CD8-positive, alpha-beta memory T cell (primary cell): Measurements from ENCODE around the gene COL2A1. TPM values are rescaled to one million over a fixed set of nuclear protein-coding genes. Genes with fewer than 3 reads are reported as not detected.

ENCODE experiments used
- CTCF ChIA-PET: fragments of 350-600 bp; sonication (Branson Sonifier 250); formaldehyde crosslinking; loops from one replicate; lab custom pipeline; 2021; ENCODE audit warnings: antibody characterized with exemption; lab: Charles Lee
- POLR2A ChIA-PET: fragments of 350-600 bp; sonication (Branson Sonifier 250); formaldehyde crosslinking; loops from one replicate; lab custom pipeline; 2021; ENCODE audit warnings: antibody characterized with exemption; lab: Charles Lee
- DNase-seq, 5 donors: peaks; one replicate each; pipeline versions ENCODE4 v3.0.0 to v3.0.0-alpha.2; 2020 to 2022; ENCODE audit warnings: mixed read lengths in 1 of 5
- H3K27ac ChIP-seq: one replicate; pipeline ENCODE4 v1.7.0; 2013; ENCODE audit warnings: low read depth, mild to moderate bottlenecking, low read length, moderate library complexity
- H3K27me3 ChIP-seq: 2 replicates; pipeline ENCODE4 v1.7.0; 2013; ENCODE audit warnings: low read length, mild to moderate bottlenecking; ENCODE audit not compliant: insufficient read depth, poor library complexity, severe bottlenecking
- H3K36me3 ChIP-seq: 2 replicates; pipeline ENCODE4 v1.7.0; 2013; ENCODE audit warnings: mild to moderate bottlenecking, low read length, moderate library complexity; ENCODE audit not compliant: insufficient read depth
- H3K4me1 ChIP-seq: 2 replicates; pipeline ENCODE4 v1.7.0; 2013; ENCODE audit warnings: mild to moderate bottlenecking, low read length, moderate library complexity; ENCODE audit not compliant: insufficient read depth
- H3K4me3 ChIP-seq: 2 replicates; pipeline ENCODE4 v1.7.0; 2013; ENCODE audit warnings: mild to moderate bottlenecking, low read length
- H3K9me3 ChIP-seq: 2 replicates; pipeline ENCODE4 v1.7.0; 2013; ENCODE audit warnings: mild to moderate bottlenecking, low read length
- H3K27ac Mint-ChIP-seq, 8 donors: one replicate each; pipeline ENCODE4 v1.8.0; 2020 to 2021; ENCODE audit warnings: mixed read lengths in 8 of 8, mild to moderate bottlenecking in 6 of 8, inconsistent platforms in 3 of 8, moderate library complexity in 3 of 8
- H3K27me3 Mint-ChIP-seq, 2 donors: one replicate each; pipeline ENCODE4 v1.8.0; 2020 to 2021; ENCODE audit warnings: mixed read lengths in 2 of 2, mild to moderate bottlenecking in 1 of 2, moderate library complexity in 1 of 2
- H3K36me3 Mint-ChIP-seq, 3 donors: one replicate each; pipeline ENCODE4 v1.8.0; 2020 to 2021; ENCODE audit warnings: mixed read lengths in 3 of 3, inconsistent platforms in 1 of 3, mild to moderate bottlenecking in 1 of 3
- H3K4me1 Mint-ChIP-seq, 3 donors: one replicate each; pipeline ENCODE4 v1.8.0; 2020 to 2021; ENCODE audit warnings: mixed read lengths in 3 of 3, inconsistent platforms in 1 of 3, mild to moderate bottlenecking in 1 of 3
- H3K4me3 Mint-ChIP-seq, 7 donors: one replicate each; pipeline ENCODE4 v1.8.0; 2020 to 2021; ENCODE audit warnings: mixed read lengths in 7 of 7, mild to moderate bottlenecking in 6 of 7, moderate library complexity in 4 of 7, inconsistent platforms in 2 of 7
- H3K9me3 Mint-ChIP-seq, 5 donors: one replicate each; pipeline ENCODE4 v1.8.0; 2020 to 2022; ENCODE audit warnings: mixed read lengths in 5 of 5, mild to moderate bottlenecking in 3 of 5, moderate library complexity in 2 of 5, inconsistent platforms in 1 of 5
- polyA plus RNA-seq: library from polyadenylated mRNA; unstranded; fragments of 300-500 nt; fragmentation: Illumina TruSeq; gene quantifications from one replicate; pipeline ENCODE4 v1.2.3, GENCODE V29; 2021
- total RNA-seq, 2 experiments: library from RNA; stranded (reverse); gene quantifications; one replicate each; pipeline ENCODE4 v1.2.3, GENCODE V29; 2021

Gene COL2A1
- total and polyA plus RNA-seq, 3 experiments from 2014 or later: not detected

- H3K27me3 ChIP-seq: peaks cover 10% of the 10 kb centered on the region
- no peak overlapping the region for H3K4me3 ChIP-seq
- no peaks in the 10 kb centered on the region for H3K36me3 ChIP-seq
- Mint-ChIP-seq H3K4me3 (no peak overlapping the region), H3K27ac (no peak overlapping the region), H3K27me3 (peaks cover 8 to 64% of the 10 kb centered on the region in 2 donors), H3K9me3 (no peaks in the 10 kb centered on the region), H3K4me1 (no peaks in the 10 kb centered on the region), H3K36me3 (no peaks in the 10 kb centered on the region)
- no peak overlapping the region for H3K27ac ChIP-seq
- CTCF ChIA-PET: no interaction called here
- H3K4me1 ChIP-seq: no peaks in the 10 kb centered on the region
- no peak for DNase-seq
- no peaks in the 10 kb centered on the region for H3K9me3 ChIP-seq
- POLR2A ChIA-PET: no interaction called here
Measured at GRCh38 chr12:48015129-48015528, 10.9 kb upstream of the COL2A1 start.

GRCh38 chr12:48013287-48013686, 9.0 kb upstream of the COL2A1 start:
- no peak overlapping the region for H3K27ac ChIP-seq
- H3K4me1 Mint-ChIP-seq: no peaks in the 10 kb centered on the region
- H3K4me3 Mint-ChIP-seq: no peak overlapping the region
- peaks cover 18 to 68% of the 10 kb centered on the region in 2 donors for H3K27me3 Mint-ChIP-seq
- H3K36me3 Mint-ChIP-seq: no peaks in the 10 kb centered on the region
- no peaks in the 10 kb centered on the region for H3K36me3 ChIP-seq
- DNase-seq: no peak
- no peak overlapping the region for H3K27ac Mint-ChIP-seq
- ChIA-PET CTCF (no interaction called here), POLR2A (no interaction called here)
- no peak overlapping the region for H3K4me3 ChIP-seq
- no peaks in the 10 kb centered on the region for H3K4me1 ChIP-seq
- H3K9me3 Mint-ChIP-seq: no peaks in the 10 kb centered on the region
- H3K9me3 ChIP-seq: no peaks in the 10 kb centered on the region
- peaks cover 10% of the 10 kb centered on the region for H3K27me3 ChIP-seq

GRCh38 chr12:48012070-48012469, 7.8 kb upstream of the COL2A1 start:
- Histone ChIP-seq H3K9me3 (no peaks in the 10 kb centered on the region), H3K27me3 (peaks cover 10% of the 10 kb centered on the region), H3K27ac (no peak overlapping the region), H3K4me1 (no peaks in the 10 kb centered on the region), H3K4me3 (no peak overlapping the region), H3K36me3 (no peaks in the 10 kb centered on the region)
- H3K4me1 Mint-ChIP-seq: no peaks in the 10 kb centered on the region
- no peak overlapping the region for H3K27ac Mint-ChIP-seq
- no peaks in the 10 kb centered on the region for H3K9me3 Mint-ChIP-seq
- no peak overlapping the region for H3K4me3 Mint-ChIP-seq
- no peak for DNase-seq
- peaks cover 29 to 75% of the 10 kb centered on the region in 2 donors for H3K27me3 Mint-ChIP-seq
- no peaks in the 10 kb centered on the region for H3K36me3 Mint-ChIP-seq
- ChIA-PET CTCF (no interaction called here), POLR2A (no interaction called here)

GRCh38 chr12:48010366-48010970, 6.2 kb upstream of the COL2A1 start:
- peaks cover under 1% of the 10 kb centered on the region for H3K4me1 ChIP-seq
- peaks cover under 1 to 6% (median 2%) of the 10 kb centered on the region in 3 donors for H3K4me1 Mint-ChIP-seq
- ChIA-PET POLR2A (no interaction called here), CTCF (no interaction called here)
- H3K27me3 ChIP-seq: peaks cover 10% of the 10 kb centered on the region
- peaks cover 0 to under 1% (median 0%) of the 10 kb centered on the region in 3 donors for H3K36me3 Mint-ChIP-seq
- no peaks in the 10 kb centered on the region for H3K9me3 Mint-ChIP-seq
- H3K27ac Mint-ChIP-seq: no peak overlapping the region
- H3K9me3 ChIP-seq: no peaks in the 10 kb centered on the region
- no peak overlapping the region for H3K4me3 Mint-ChIP-seq
- H3K27me3 Mint-ChIP-seq: peaks cover 40 to 82% of the 10 kb centered on the region in 2 donors
- no peak overlapping the region for H3K4me3 ChIP-seq
- no peak for DNase-seq
- H3K36me3 ChIP-seq: no peaks in the 10 kb centered on the region
- no peak overlapping the region for H3K27ac ChIP-seq

- CTCF ChIA-PET: no interaction called here
- peaks cover 10% of the 10 kb centered on the region for H3K4me1 ChIP-seq
- H3K27me3 Mint-ChIP-seq: peaks cover 48 to 78% of the 10 kb centered on the region in 2 donors
- peak overlapping the region in 1 of 8 donors; percentile 7 for H3K27ac Mint-ChIP-seq
- DNase-seq: no peak
- POLR2A ChIA-PET: no interaction called here
- H3K9me3 ChIP-seq: no peaks in the 10 kb centered on the region
- H3K9me3 Mint-ChIP-seq: no peaks in the 10 kb centered on the region
- no peaks in the 10 kb centered on the region for H3K36me3 ChIP-seq
- peaks cover 0 to 2% (median 0%) of the 10 kb centered on the region in 3 donors for H3K36me3 Mint-ChIP-seq
- no peak overlapping the region for H3K4me3 ChIP-seq
- no peak overlapping the region for H3K27ac ChIP-seq
- H3K4me3 Mint-ChIP-seq: no peak overlapping the region
- peaks cover 20% of the 10 kb centered on the region for H3K27me3 ChIP-seq
- H3K4me1 Mint-ChIP-seq: peaks cover 2 to 15% (median 5%) of the 10 kb centered on the region in 3 donors
Measured at GRCh38 chr12:48009471-48009870, 5.2 kb upstream of the COL2A1 start.

DNA sequence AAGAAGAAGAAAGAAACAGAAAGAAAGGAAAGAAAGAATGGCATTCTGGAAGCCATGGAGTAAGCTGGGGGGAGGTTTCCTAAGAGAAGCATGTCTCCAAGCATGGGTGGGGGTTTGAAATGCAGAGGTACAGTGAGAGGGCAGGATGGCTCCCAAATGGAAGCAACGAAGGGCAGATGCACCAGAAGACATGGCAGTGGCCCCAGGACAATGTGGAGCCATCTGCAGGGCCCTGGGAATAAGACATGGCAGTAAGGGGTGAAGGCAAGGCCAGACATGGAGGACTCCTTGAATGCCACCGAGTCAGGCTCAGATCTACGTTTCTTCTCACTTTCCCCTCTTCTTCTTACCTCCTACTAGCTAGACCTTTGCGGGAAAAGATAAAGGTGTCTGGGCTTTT, 4.7 kb upstream of the COL2A1 start:
- ChIA-PET CTCF (no interaction called here), POLR2A (no interaction called here)
- Histone ChIP-seq H3K27ac (no peak overlapping the region), H3K4me1 (peaks cover 12% of the 10 kb centered on the region), H3K9me3 (no peaks in the 10 kb centered on the region), H3K36me3 (no peaks in the 10 kb centered on the region), H3K4me3 (no peak overlapping the region), H3K27me3 (peaks cover 22% of the 10 kb centered on the region)
- no peak for DNase-seq
- peaks cover 4 to 18% (median 6%) of the 10 kb centered on the region in 3 donors for H3K4me1 Mint-ChIP-seq
- H3K4me3 Mint-ChIP-seq: no peak overlapping the region
- no peaks in the 10 kb centered on the region for H3K9me3 Mint-ChIP-seq
- H3K36me3 Mint-ChIP-seq: peaks cover 0 to 2% (median 0%) of the 10 kb centered on the region in 3 donors
- peak overlapping the region in 1 of 8 donors; percentile 30 for H3K27ac Mint-ChIP-seq
- H3K27me3 Mint-ChIP-seq: peaks cover 51 to 76% of the 10 kb centered on the region in 2 donors

DNA sequence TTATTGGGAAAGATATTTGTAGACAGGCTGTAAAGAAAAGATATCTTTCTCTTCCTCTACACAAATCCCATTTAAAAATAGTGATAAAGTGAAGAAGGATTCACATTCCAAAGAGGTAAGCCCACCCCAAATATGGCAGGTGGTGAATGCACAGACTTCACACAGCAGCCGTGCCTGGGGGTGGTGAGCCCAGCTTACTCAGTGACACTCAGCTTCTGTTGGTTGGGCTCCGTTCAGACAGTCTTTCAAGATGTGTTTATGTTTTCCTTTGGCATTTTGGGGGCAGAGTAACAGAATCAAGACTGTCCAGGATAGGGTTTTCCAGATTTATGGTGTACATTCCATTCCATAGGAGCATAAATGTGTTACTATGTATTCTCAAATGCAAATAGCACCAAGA, 4.1 kb upstream of the COL2A1 start:
- no peaks in the 10 kb centered on the region for H3K36me3 ChIP-seq
- H3K27ac ChIP-seq: no peak overlapping the region
- no peaks in the 10 kb centered on the region for H3K9me3 ChIP-seq
- Mint-ChIP-seq H3K4me3 (no peak overlapping the region), H3K9me3 (no peaks in the 10 kb centered on the region), H3K27me3 (peaks cover 57 to 81% of the 10 kb centered on the region in 2 donors), H3K27ac (no peak overlapping the region), H3K4me1 (peaks cover 10 to 24% (median 12%) of the 10 kb centered on the region in 3 donors), H3K36me3 (peaks cover 0 to 2% (median 0%) of the 10 kb centered on the region in 3 donors)
- no peak overlapping the region for H3K4me3 ChIP-seq
- CTCF ChIA-PET: no interaction called here
- H3K27me3 ChIP-seq: peaks cover 28% of the 10 kb centered on the region
- POLR2A ChIA-PET: no interaction called here
- peaks cover 18% of the 10 kb centered on the region for H3K4me1 ChIP-seq
- no peak for DNase-seq

GRCh38 chr12:48007206-48007605, 2.9 kb upstream of the COL2A1 start:
- Histone ChIP-seq H3K4me3 (no peak overlapping the region), H3K27ac (no peak overlapping the region), H3K9me3 (no peaks in the 10 kb centered on the region), H3K36me3 (no peaks in the 10 kb centered on the region), H3K27me3 (peaks cover 40% of the 10 kb centered on the region), H3K4me1 (peaks cover 30% of the 10 kb centered on the region)
- H3K27me3 Mint-ChIP-seq: peaks cover 68 to 83% of the 10 kb centered on the region in 2 donors
- H3K9me3 Mint-ChIP-seq: no peaks in the 10 kb centered on the region
- peaks cover 20 to 35% (median 23%) of the 10 kb centered on the region in 3 donors for H3K4me1 Mint-ChIP-seq
- no peak overlapping the region for H3K27ac Mint-ChIP-seq
- POLR2A ChIA-PET: no interaction called here
- DNase-seq: no peak
- CTCF ChIA-PET: no interaction called here
- H3K4me3 Mint-ChIP-seq: no peak overlapping the region
- peaks cover 0 to 2% (median 0%) of the 10 kb centered on the region in 3 donors for H3K36me3 Mint-ChIP-seq
